Measurements from ENCODE around the gene PLEKHM1. TPM values are rescaled to one million over a fixed set of nuclear protein-coding genes. Genes with fewer than 3 reads are reported as not detected.
A peak's percentile ranks its signal among the peaks of the same experiment; 100 is the strongest.

The PLEKHM1 gene
- total RNA-seq, 4 donors from 2014 or later = 43.6 to 111 (median 47.6) TPM

- Histone ChIP-seq H3K27me3 (no peaks in the 10 kb centered on the region), H3K4me3 (peak overlapping the region in 1 of 4 donors; percentile 13), H3K36me3 (peaks cover 0 to 15% (median 3%) of the 10 kb centered on the region in 4 donors), H3K27ac (no peak overlapping the region), H3K9me3 (no peaks in the 10 kb centered on the region), H3K4me1 (peaks cover 0 to 9% (median 7%) of the 10 kb centered on the region in 4 donors)
- intact Hi-C loops (cut with DNase I; ENCODE audit: low total_unique reads) (no loop called here), in situ Hi-C loops (cut with MboI; ENCODE audit: low pct_ligation_motif_present in 1 of 4, low pct_unique_long_range_greater_than_20kb in 1 of 4, low sequenced_read_pairs in 3 of 4) (no loop called here)
- TF ChIP-seq POLR2AphosphoS5 (IDR thresholded peaks at IDR 0.05) (peak in 2 of 3 donors; percentile 21 to 26), CTCF (IDR thresholded peaks at IDR 0.05) (peak; percentile 62 to 86 (median 69)), POLR2A (IDR thresholded peaks at IDR 0.05) (no peak)
- WGBS, 2 donors (ENCODE audit: low coverage in 1 of 2) = 38% methylated on average over 22 of the region's 30 CpGs; no CpG with 5 or more reads in 1 of the 2 donors
- peak; percentile 65 for DNase-seq
Observed at GRCh38 chr17:45394913-45395568, 95.5 kb downstream of the PLEKHM1 start.

- intact Hi-C loops (cut with DNase I; ENCODE audit: low total_unique reads) = no loop called here
- no peak for DNase-seq
- no peak overlapping the region for H3K27ac ChIP-seq
- no peaks in the 10 kb centered on the region for H3K9me3 ChIP-seq
- WGBS, 2 donors (ENCODE audit: low coverage in 1 of 2) = 50 to 79% methylated on average over 2 to 4 of the region's 4 CpGs
- TF ChIP-seq POLR2AphosphoS5 (IDR thresholded peaks at IDR 0.05) (no peak), POLR2A (IDR thresholded peaks at IDR 0.05) (no peak), CTCF (IDR thresholded peaks at IDR 0.05) (no peak), EP300 (IDR thresholded peaks at IDR 0.05; ENCODE audit: low read depth) (no peak)
- in situ Hi-C loops (cut with MboI; ENCODE audit: low pct_ligation_motif_present in 1 of 4, low pct_unique_long_range_greater_than_20kb in 1 of 4, low sequenced_read_pairs in 3 of 4) = no loop called here
- H3K4me3 ChIP-seq = no peak overlapping the region
- H3K36me3 ChIP-seq = peaks cover 0 to 11% (median 3%) of the 10 kb centered on the region in 4 donors
- peaks cover 0 to 9% (median 7%) of the 10 kb centered on the region in 4 donors for H3K4me1 ChIP-seq
- peaks cover under 1% of the 10 kb centered on the region for H3K27me3 ChIP-seq
Observed at GRCh38 chr17:45394564-45394912, 96.0 kb downstream of the PLEKHM1 start.

- peaks cover 3% of the 10 kb centered on the region for H3K27me3 ChIP-seq
- peaks cover 0 to 9% (median 7%) of the 10 kb centered on the region in 4 donors for H3K4me1 ChIP-seq
- H3K4me3 ChIP-seq = no peak overlapping the region
- intact Hi-C loops (cut with DNase I; ENCODE audit: low total_unique reads) (no loop called here), in situ Hi-C loops (cut with MboI; ENCODE audit: low pct_ligation_motif_present in 1 of 4, low pct_unique_long_range_greater_than_20kb in 1 of 4, low sequenced_read_pairs in 3 of 4) (no loop called here)
- no peaks in the 10 kb centered on the region for H3K9me3 ChIP-seq
- 84 to 100% methylated on average over 1 to 6 of the region's 6 CpGs for WGBS, 2 donors (ENCODE audit: low coverage in 1 of 2)
- no peak overlapping the region for H3K27ac ChIP-seq
- TF ChIP-seq CTCF (IDR thresholded peaks at IDR 0.05) (no peak), EP300 (IDR thresholded peaks at IDR 0.05; ENCODE audit: low read depth) (no peak), POLR2AphosphoS5 (IDR thresholded peaks at IDR 0.05) (no peak), POLR2A (IDR thresholded peaks at IDR 0.05) (no peak)
- DNase-seq = no peak
- H3K36me3 ChIP-seq = peaks cover 0 to 9% (median 3%) of the 10 kb centered on the region in 4 donors
Observed at GRCh38 chr17:45394091-45394490, 96.4 kb downstream of the PLEKHM1 start.

- Histone ChIP-seq H3K4me3 (no peak overlapping the region), H3K4me1 (peaks cover 0 to 9% (median 7%) of the 10 kb centered on the region in 4 donors), H3K9me3 (no peaks in the 10 kb centered on the region), H3K36me3 (peaks cover 0 to 5% (median 2%) of the 10 kb centered on the region in 4 donors), H3K27me3 (peaks cover 3% of the 10 kb centered on the region), H3K27ac (no peak overlapping the region)
- no peak for DNase-seq
- TF ChIP-seq EP300 (IDR thresholded peaks at IDR 0.05; ENCODE audit: low read depth) (no peak), POLR2A (IDR thresholded peaks at IDR 0.05) (no peak), POLR2AphosphoS5 (IDR thresholded peaks at IDR 0.05) (no peak), CTCF (IDR thresholded peaks at IDR 0.05) (no peak)
- WGBS, 2 donors (ENCODE audit: low coverage in 1 of 2) = 79 to 91% methylated on average over 3 to 5 of the region's 5 CpGs
- intact Hi-C loops (cut with DNase I; ENCODE audit: low total_unique reads) = no loop called here
- in situ Hi-C loops (cut with MboI; ENCODE audit: low pct_ligation_motif_present in 1 of 4, low pct_unique_long_range_greater_than_20kb in 1 of 4, low sequenced_read_pairs in 3 of 4) = no loop called here
Observed at GRCh38 chr17:45393411-45393810, 97.1 kb downstream of the PLEKHM1 start.
